ENCODE results near the gene KLHL35.

- no peak for TF ChIP-seq POLR2A (IDR thresholded peaks at IDR 0.05)
- TF ChIP-seq, protein P1, sequence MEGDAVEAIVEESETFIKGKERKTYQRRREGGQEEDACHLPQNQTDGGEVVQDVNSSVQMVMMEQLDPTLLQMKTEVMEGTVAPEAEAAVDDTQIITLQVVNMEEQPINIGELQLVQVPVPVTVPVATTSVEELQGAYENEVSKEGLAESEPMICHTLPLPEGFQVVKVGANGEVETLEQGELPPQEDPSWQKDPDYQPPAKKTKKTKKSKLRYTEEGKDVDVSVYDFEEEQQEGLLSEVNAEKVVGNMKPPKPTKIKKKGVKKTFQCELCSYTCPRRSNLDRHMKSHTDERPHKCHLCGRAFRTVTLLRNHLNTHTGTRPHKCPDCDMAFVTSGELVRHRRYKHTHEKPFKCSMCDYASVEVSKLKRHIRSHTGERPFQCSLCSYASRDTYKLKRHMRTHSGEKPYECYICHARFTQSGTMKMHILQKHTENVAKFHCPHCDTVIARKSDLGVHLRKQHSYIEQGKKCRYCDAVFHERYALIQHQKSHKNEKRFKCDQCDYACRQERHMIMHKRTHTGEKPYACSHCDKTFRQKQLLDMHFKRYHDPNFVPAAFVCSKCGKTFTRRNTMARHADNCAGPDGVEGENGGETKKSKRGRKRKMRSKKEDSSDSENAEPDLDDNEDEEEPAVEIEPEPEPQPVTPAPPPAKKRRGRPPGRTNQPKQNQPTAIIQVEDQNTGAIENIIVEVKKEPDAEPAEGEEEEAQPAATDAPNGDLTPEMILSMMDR (IDR thresholded peaks at IDR 0.05), result no peak
Measured at GRCh38 chr11:75436806-75437205, 3.8 kb upstream of the KLHL35 start.

Data from vagina (tissue), 2 donors.